ENCODE data around the gene MCF2L2.

The MCF2L2 gene

DNA sequence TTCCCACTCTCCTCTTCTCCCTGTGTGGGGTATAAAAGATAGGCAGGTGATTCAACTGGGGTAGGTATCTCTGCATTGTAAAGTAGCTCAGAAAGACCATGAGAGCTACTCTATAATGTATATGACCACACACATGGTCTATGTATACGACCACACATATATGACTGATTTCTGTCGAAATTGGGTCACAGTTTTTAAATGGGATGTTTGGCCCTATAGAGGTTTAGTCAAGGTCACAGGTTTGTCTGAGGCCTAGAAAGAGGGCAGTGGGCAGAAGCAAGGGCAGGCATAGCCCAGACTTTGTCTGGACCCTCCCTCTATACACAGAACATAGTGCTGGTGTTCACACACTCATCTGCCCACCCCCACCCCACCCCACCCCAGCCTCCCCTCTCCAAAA is 270.3 kb downstream of the MCF2L2 start:
- no peak for DNase-seq

DNA sequence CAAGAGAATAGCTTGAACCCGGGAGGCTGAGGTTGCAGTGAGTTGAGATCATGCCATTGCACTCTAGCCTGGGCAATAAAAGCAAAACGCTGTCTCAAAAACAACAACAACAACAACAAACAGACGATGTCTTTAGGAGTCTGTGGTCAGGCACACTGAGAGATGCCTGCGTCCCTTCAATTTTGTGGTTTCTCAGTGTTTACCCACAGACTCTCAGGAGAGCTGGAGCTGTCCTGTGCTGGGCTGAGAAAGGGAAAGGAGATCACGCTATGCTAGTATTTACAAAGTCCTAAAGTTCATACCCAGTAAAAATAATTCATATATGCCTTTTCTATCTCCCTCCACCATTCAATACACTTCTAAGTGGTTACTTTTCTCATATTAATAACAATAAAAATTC is 272.2 kb downstream of the MCF2L2 start:
- no peak for DNase-seq

DNA sequence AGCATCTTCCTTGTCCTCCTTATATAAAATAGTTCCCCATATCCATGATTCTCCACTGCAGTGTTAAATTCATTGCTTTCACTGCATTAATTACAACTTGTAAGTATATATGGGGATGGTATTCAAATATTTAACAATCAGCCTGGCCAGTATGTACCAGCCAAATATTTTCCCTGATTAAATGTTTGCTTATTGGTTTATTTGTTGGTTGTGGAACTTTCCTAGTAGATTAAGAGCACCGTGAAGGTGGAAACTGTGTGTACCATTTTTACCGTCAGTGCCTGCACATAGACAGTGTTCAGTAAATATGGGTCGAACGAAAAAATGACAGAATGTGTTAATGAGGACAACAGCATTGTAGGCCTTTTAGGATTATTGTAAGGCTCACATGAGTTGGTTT is 272.9 kb downstream of the MCF2L2 start:
- DNase-seq = no peak

DNA sequence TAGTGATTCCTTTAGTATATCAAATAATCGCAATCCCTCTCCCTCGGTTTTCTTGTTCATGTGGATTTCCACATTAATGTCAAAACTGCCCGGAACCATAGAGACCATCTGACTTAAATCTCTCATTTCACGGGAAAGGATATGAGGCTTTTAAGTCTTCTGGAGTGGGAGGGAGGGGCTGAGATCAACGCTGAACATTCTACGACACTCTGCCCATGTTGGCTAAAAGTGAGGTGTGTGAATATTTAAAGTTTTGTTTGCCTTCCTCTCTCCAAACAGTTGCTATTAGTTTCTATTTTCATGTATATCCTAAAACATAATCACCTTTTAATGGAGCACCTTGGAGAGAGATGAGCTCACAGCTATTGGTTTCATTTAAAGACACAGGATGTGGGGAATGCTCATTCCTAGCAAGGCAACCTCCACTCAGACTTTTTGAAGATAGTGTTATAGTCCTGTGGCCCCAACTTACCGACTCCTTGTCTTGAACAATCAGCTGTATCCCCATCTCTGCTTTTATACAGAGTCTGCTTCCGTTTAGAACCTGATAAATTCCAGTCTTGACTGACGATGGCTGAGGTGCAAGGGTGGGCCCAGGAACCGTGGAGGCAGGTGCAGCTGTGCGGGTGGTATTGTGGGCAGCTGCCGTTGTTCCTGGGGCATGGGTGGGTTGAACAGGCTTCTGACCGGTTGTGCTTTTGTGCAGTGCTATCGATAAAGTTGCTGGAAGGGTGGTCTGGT is 275.0 kb downstream of the MCF2L2 start:
- DNase-seq = no peak

DNA sequence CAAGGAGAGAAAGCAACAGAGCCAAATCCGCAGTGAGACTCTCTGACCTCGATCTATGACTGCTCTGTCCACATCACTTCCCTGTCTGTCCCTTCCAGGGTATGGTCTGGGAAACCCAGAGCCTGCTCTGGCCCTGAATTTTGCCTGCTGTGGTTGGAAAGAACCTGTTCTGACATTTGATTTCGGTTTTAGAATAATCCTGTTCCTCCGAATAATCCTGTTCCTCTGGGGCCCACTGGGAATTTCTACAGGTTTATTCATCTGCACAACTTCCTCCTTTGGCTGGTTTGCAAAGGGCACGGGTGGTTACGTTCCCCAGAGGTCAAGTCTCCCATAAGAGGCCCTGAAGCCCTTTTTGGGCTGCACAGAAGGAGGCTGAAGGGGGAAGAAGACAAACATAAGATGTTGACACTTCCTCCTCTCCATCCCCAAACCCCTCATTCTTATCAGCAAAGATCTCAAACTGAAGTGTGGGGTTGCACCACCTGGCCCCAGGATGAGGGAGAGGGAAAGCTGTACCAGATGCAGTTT is 276.5 kb downstream of the MCF2L2 start:
- no peak for DNase-seq

DNA sequence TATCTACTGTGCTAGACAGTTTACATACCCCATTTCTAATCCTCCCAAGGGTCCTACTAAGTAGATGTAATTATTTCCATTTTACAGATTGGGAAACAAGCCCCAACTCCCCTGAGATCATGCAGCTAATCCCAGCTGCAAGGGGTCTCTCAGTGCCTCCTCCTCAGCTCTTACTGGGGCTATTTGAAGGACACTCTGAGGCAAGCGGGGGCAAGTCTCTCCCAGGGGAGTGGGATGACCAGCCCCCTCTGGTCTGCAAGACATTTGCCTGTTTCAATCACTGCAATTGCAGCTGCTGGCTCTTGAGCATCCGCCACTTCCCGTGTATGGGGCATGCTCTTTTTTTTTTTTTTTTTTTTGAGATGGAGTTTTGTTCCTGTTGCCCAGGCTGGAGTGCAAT is 277.3 kb downstream of the MCF2L2 start:
- no peak for DNase-seq

DNA sequence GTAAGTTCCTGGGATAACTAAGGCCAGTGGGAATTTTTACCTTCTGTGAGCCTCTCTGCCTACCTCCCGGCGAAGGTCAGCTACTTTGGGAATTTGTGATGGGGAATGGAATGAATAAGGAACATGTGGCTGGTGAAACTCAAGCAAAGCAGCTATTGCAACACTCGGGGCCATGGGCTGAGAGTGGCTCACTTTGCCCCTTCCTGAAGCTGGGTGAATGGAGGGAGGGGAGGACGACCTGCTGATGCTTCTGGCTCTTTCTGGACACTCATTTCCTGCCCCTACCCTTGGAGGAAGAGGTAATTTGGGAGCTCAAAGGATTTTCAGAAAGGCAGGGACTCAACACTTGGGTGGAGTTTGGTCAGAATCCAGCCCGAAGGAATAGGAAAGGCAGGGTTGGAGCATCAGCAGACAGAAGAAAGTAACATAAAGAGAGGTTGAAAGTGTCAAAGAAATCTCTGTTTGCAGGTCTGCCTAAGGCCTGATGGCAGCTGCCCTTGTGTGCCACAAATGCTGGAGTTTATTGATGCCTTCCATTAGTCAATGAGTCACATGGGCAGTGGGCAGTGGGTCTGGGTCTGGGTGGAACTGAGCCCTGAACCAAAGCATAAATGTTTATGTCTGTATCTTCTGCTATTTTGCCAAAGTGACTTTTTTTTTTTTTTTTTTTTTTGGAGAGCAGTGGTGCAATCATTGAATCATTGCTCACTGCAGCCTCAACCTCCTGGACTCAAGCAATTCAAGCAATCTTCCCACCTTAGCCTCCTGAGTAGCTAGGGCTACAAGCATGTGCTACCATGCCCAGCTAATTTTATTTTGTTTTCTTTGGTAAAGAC is 278.3 kb downstream of the MCF2L2 start:
- DNase-seq = no peak

DNA sequence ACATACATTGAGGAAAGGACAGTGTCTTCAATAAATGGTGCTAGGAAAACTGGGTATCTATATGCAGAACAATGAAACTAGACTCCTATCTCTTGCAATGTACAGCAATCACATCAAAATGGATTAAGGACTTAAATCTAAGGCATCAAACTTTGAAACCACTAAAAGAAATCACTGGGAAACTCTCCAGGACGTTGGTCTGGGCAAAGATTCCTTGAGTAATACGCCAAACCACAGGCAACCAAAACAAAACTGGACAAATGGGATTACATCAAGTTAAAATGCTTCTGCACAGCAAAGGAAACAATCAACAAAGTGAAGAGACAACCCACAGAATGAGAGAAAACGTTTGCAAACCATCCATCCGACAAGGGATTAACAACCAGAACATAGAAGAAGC is 280.4 kb downstream of the MCF2L2 start:
- no peak for DNase-seq

DNA sequence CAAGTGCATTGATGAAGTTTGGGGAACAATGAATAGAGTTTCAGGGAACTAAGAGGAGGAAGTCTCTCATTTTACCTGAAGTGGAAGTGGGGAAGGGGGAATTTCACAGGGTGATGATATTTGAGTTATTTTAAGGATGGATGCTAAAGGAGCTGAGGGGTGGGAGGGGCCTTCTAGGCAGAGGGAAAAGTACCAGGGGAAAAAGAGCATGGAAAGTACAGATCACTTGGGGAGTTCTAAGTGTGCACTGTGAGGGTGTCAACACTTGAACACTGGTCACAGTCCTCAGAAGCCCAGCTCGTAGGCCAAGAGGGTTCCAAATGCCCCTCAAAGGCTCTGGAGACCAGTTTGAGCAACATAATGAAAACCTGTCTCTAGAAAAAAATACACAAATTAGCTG is 284.1 kb downstream of the MCF2L2 start:
- DNase-seq = no peak

DNA sequence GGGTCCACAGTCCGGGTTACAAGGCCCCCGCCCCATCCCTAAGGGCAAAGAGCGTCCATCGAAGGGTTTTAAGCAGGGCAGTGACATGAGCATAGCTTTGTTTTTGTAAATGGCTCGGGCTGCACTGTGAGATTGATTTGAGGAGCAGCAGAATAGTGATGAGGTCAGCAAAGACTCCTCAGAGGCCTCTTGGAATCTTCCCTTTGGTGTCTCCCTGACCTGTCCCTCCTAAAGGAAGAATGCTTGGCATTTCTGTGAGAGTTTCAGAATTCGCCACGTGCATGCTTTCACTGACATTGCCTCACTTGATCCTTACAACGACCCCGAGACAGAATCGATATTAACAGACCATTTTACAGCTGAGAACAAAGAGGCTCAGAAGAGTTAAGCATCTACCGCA is 286.2 kb downstream of the MCF2L2 start:
- no peak for DNase-seq

DNA sequence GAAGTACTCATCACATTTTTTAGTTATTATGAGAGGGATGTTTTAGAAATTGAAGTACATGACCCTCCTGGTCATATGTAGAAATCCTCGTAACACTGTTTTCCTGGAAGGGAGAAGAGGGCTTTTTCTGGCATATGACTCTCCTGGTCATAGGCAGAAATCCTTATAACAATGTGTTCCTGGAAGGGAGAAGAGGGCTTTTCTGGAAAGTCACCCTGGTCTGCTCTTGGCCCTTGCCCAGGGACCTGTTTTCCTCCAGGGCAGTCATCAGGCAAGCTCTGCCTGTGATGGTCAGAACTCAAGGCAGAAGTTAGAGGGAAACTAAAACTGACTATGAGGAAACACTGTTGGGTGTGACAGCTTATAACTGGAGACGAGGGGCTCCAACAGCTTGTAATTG is 293.6 kb downstream of the MCF2L2 start:
- DNase-seq = no peak

DNA sequence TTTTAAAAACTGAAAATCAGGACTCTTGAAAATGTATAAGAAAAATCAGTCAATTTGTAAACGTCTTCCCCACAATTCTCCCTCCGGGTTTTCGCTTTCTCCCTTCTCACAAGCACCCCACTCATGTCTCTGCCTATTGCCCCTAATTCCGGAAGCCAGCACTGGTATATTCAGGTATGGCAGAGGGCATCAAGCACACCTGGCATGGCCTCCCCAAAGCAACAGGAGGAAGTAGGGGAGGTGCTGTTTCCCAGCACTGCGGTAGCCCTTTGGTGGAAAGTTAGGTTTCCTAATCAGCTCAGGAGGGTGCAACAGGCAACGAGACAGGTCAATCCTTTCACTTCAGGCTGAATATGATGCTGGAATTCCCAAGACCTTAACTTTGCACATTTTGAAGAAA is 296.0 kb downstream of the MCF2L2 start:
- no peak for DNase-seq

DNA sequence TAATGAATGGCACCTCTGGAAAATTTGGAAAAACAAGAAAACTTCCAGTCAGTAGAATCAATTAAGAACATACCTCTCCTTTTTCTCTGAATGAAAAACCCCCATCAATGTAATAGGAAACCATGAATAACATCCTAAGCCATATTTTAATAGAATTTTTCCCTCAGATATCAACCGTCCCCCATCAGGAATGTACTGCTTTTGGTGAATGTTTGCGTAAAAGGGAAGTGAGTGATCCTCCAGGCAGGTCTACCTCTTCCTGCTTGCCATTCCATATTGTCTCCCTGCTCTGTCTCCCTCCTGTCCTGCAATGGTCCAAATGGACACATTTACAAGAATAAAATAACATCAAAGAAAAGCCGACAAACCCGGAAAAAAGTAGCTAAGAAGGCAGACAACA is 296.7 kb downstream of the MCF2L2 start:
- DNase-seq = no peak

DNA sequence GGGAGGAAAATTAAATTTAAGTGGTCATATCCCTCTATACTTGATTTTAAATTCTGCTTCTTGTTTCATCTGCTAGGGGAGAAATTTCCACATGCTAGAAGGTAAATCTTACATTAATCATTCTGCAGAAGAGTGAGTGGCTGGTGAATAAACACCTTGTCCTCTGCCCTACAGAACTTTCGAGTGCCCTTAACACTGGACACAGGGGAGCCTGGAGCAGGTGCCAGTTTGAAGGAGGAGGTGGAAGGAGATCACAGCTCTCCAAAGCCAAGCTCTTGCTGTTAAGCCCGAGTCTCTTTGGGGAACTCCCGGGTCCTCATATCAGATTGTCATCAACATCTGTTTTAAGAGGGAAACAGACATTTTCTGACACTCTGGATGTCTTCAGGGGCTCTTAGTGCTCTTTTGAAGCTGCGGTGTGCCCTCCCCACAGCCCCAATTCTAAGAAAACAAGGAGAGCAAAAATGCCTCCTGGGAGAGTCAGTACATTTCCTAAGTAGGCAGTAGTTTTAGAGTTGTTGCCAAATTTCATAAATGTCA is 297.2 kb downstream of the MCF2L2 start:
- no peak for DNase-seq

DNA sequence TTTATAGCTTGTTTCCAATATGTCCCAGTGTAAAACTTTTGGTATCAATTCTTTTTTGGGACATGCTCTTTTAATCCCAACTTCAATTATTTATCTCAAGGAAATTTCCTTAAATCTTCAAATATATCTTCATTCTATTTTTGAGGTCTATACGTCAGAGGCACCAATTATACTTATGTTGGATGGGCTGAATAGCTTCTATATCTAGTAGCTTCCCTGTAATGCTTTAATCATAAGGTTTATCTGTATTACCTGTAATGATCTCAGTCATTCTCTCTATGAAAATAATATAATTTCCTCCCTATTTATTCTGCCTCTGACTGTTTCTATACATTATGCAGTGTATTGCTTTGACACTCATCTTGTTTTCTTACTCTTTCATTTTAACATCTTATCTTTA is 299.2 kb downstream of the MCF2L2 start:
- no peak for DNase-seq

DNA sequence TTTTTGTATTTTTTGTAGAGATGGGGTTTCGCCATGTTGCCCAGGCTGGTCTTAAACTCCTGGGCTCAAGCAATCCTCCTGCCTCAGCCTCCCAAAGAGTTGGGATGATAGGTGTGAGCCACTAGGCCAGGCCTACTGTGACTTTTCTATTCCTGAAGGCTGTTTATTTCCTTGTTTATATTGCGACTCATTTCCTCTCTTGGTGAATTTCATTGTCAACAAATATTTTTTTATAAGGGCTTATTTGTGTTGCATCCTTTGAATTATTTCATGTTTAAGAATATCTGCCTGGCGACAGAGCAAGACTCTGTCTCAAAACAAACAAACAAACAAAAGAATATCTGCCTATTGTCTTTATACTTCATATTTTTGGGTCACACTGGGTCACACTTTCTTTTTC is 299.7 kb downstream of the MCF2L2 start:
- DNase-seq = no peak

Data from NCI-H2171 (cell line).